Lung (tissue), 12 donors: Measurements from ENCODE around the gene MSMB. TPM values are rescaled to one million over a fixed set of nuclear protein-coding genes. Genes with fewer than 3 reads are reported as not detected.

Source experiments
- ATAC-seq: fragments of 200-7000 bp; cut with Tn5 transposase; one replicate; pipeline ENCODE4 v1.9.1; 2020; ENCODE audit warnings: moderate number of reproducible peaks; ENCODE audit not compliant: insufficient read depth, low FRiP score
- DNase-seq, 3 donors: peaks; one replicate each; pipeline ENCODE4 v3.0.0-alpha.2; 2013 to 2017
- H3K27ac ChIP-seq, 2 donors: one replicate each; pipeline ENCODE4 v1.5.1; 2013; ENCODE audit warnings: mild to moderate bottlenecking in 2 of 2, moderate library complexity in 2 of 2, control low read depth in 1 of 2, inconsistent platforms in 1 of 2, low read depth in 1 of 2, low read length in 1 of 2
- H3K27me3 ChIP-seq, 3 donors: one replicate each; pipeline ENCODE4 v1.5.1; 2013; ENCODE audit warnings: low read length in 2 of 3; ENCODE audit not compliant: control insufficient read depth in 3 of 3, insufficient read depth in 3 of 3
- H3K36me3 ChIP-seq, 4 donors: one replicate each; pipeline ENCODE4 v1.5.1; 2013; ENCODE audit warnings: low read length in 4 of 4, mild to moderate bottlenecking in 1 of 4, moderate library complexity in 1 of 4; ENCODE audit not compliant: control insufficient read depth in 4 of 4, insufficient read depth in 4 of 4
- H3K4me1 ChIP-seq, 5 donors: one replicate each; pipeline ENCODE4 v1.5.1; 2013; ENCODE audit warnings: low read length in 5 of 5, mild to moderate bottlenecking in 2 of 5, moderate library complexity in 1 of 5; ENCODE audit not compliant: control insufficient read depth in 5 of 5, insufficient read depth in 5 of 5
- H3K4me3 ChIP-seq: one replicate; pipeline ENCODE4 v1.5.1; 2013; ENCODE audit warnings: mild to moderate bottlenecking, control low read depth, moderate library complexity
- H3K9ac ChIP-seq, 2 donors: one replicate each; pipeline ENCODE4 v1.5.1; 2013; ENCODE audit warnings: low read length in 2 of 2, control low read depth in 1 of 2; ENCODE audit not compliant: insufficient read depth in 1 of 2
- H3K9me3 ChIP-seq, 4 donors: one replicate each; pipeline ENCODE4 v1.5.1; 2013; ENCODE audit warnings: low read length in 3 of 4, mild to moderate bottlenecking in 1 of 4, moderate library complexity in 1 of 4; ENCODE audit not compliant: control insufficient read depth in 4 of 4, insufficient read depth in 3 of 4
- WGBS, 2 donors: extraction: QIAGEN DNeasy Blood & Tissue Kit; methylation state at CpG; one replicate each; pipeline ENCODE4 v1.1.7; 2013; 5-methylcytosine and 5-hydroxymethylcytosine counted together
- polyA plus RNA-seq, 2 donors: library from polyadenylated mRNA; stranded (reverse); fragments of 200-250 nt; gene quantifications; one replicate each; pipeline ENCODE4 v1.2.1, GENCODE V29; 2013
- total RNA-seq, 2 donors: library from RNA; depleted of rRNA in 1 of 2; stranded (reverse); fragments of >200 nt in 1 of 2; gene quantifications; one replicate each; pipeline ENCODE4 v1.2.1, GENCODE V29; 2014 to 2021
- TF ChIP-seq, protein P1 (sequence below): IDR thresholded peaks from 2 replicates; pipeline ENCODE4 v1.5.1; 2012; ENCODE audit warnings: mild to moderate bottlenecking; ENCODE audit errors: control extremely low read depth, extremely low read depth
- donor health status: control.
- donor health status: control.
- donor health status: Bipolar disorder and iron deficiency.
- donor health status: healthy.
- donor health status: DM: yes; HTN: yes; CAD: no.

Gene MSMB
- total and polyA plus RNA-seq, 4 donors: 0.64 to 62.7 (median 18.5) TPM; not detected in 1

DNA sequence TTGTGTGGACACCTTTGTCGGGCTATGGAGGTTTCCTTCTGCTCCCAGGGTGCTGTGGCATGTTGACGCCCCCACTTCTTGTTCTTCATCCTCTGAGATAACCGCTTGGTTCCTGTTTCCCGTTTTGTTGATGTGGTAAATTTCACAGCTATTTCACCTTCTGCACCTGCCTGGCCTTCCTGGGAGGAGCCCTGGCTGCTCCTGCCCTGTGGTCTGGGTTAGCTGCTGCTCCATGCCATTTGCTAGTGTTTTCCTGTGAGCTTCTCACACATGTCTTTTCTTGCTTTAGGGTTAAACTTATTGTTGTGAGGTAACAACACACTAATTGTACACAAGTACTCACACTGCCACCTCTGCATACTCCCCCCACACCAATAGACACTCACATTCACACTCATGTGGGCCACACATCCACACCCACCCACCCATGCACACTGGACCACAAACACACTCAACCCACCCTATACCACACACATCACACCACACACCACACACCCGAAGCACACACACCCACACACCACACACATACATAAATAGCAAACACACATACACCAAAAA, 46.5 kb upstream of the MSMB start:
- no peaks in the 10 kb centered on the region for H3K27me3 ChIP-seq
- H3K36me3 ChIP-seq: no peaks in the 10 kb centered on the region
- no peak overlapping the region for H3K9ac ChIP-seq
- H3K4me1 ChIP-seq: peaks cover 0 to 18% (median 0%) of the 10 kb centered on the region in 5 donors
- H3K27ac ChIP-seq: no peak overlapping the region
- no peak overlapping the region for H3K4me3 ChIP-seq
- no peaks in the 10 kb centered on the region for H3K9me3 ChIP-seq
- no peak for DNase-seq
- TF ChIP-seq, protein P1, sequence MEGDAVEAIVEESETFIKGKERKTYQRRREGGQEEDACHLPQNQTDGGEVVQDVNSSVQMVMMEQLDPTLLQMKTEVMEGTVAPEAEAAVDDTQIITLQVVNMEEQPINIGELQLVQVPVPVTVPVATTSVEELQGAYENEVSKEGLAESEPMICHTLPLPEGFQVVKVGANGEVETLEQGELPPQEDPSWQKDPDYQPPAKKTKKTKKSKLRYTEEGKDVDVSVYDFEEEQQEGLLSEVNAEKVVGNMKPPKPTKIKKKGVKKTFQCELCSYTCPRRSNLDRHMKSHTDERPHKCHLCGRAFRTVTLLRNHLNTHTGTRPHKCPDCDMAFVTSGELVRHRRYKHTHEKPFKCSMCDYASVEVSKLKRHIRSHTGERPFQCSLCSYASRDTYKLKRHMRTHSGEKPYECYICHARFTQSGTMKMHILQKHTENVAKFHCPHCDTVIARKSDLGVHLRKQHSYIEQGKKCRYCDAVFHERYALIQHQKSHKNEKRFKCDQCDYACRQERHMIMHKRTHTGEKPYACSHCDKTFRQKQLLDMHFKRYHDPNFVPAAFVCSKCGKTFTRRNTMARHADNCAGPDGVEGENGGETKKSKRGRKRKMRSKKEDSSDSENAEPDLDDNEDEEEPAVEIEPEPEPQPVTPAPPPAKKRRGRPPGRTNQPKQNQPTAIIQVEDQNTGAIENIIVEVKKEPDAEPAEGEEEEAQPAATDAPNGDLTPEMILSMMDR: no peak
- 13 to 53% methylated on average over 5 of the region's 5 CpGs for WGBS, 2 donors
- ATAC-seq: no peak

DNA sequence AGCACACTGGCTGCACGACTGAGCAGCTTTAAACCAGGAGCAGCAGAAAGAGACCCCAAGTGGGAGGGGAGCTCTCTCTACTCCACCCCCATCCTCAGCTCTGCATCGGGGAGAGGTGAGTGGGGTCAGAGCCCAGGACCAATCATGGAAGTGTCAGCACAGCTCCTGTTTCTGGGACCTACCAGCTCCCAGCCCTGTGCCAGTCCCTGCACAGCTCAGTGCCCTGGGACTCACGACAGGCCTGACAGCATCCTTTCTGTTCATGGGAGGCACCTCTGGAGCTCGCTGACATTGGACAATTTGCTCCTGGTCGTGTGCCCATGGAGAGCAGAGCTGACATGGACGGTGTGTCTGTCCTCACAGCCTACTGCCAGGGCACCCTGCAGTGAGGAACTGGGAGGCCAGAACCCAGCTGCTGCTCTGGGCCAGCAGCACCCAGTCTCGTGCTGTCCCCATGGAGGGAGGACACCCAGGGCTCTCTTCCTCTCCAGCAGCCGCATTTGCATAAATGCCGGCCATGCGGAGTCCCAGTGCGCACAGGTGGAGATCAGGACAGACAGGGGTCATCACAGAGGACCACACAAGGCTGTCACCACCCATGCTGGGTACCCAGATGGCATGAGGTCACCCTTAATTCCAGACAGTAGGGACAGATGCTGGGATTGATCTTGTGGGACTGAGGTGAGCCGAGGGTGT, 45.9 kb upstream of the MSMB start:
- no peak overlapping the region for H3K27ac ChIP-seq

DNA sequence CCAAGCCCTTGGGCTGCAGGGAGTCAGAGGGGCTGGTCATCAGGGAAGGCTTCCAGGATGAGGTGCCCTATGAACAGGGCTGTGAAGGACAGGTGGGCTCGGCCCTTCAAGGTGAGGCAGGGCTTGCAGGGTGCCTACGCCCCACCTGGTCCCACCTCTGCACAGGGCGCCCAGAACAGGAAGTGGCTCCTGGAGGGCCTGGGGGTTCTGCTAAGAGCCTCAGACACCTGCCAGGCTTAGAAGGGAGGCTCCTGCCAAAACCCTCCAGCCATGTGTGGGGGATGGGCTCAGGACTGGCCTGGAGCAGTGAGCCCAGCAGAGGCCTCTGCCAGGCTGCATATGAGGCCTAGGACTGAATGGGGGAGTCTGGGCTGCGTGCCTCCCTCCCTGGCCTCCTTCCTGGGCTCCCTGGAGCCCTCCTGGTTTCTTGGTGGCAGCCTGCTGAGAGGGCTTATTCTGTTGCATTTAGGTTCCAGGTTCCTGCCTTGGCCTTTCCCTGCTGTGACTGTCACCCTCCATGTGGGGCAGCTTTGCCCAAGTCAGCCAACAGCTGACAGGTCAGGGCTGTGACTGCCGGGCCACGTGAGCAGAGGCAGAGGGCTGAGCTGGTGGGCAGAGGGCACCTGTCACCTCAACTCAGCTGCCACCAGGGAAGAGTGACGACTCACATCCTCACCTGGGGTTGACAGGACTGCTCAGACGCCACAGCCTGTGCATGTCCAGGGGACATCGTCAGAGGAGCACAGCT, 45.2 kb upstream of the MSMB start:
- no peak overlapping the region for H3K9ac ChIP-seq
- H3K36me3 ChIP-seq: no peaks in the 10 kb centered on the region
- no peak for DNase-seq
- H3K9me3 ChIP-seq: no peaks in the 10 kb centered on the region
- H3K27ac ChIP-seq: no peak overlapping the region
- no peak overlapping the region for H3K4me3 ChIP-seq
- no peak for ATAC-seq
- TF ChIP-seq, protein P1: no peak
- WGBS, 2 donors: 66 to 75% methylated on average over 9 of the region's 9 CpGs
- H3K4me1 ChIP-seq: peaks cover 0 to 12% (median 0%) of the 10 kb centered on the region in 5 donors
- H3K27me3 ChIP-seq: no peaks in the 10 kb centered on the region

More for the DNA sequence above, 45.9 kb upstream of the MSMB start:
- no peaks in the 10 kb centered on the region for H3K27me3 ChIP-seq
- no peak overlapping the region for H3K4me3 ChIP-seq
- TF ChIP-seq, protein P1: no peak
- ATAC-seq (no peak), DNase-seq (no peak)
- no peak overlapping the region for H3K9ac ChIP-seq
- WGBS, 2 donors: 27 to 68% methylated on average over 12 of the region's 12 CpGs
- H3K9me3 ChIP-seq: no peaks in the 10 kb centered on the region
- H3K36me3 ChIP-seq: no peaks in the 10 kb centered on the region
- peaks cover 0 to 16% (median 0%) of the 10 kb centered on the region in 5 donors for H3K4me1 ChIP-seq
